ENCODE results near the gene RAB32.
A peak's percentile ranks its signal among the peaks of the same experiment; 100 is the strongest.
"Not testable (repeated sequence)": the region's sequence is repeated elsewhere in the genome, so short reads cannot be mapped to it uniquely, and the experiment has no call there.

RAB32 gene

DNA sequence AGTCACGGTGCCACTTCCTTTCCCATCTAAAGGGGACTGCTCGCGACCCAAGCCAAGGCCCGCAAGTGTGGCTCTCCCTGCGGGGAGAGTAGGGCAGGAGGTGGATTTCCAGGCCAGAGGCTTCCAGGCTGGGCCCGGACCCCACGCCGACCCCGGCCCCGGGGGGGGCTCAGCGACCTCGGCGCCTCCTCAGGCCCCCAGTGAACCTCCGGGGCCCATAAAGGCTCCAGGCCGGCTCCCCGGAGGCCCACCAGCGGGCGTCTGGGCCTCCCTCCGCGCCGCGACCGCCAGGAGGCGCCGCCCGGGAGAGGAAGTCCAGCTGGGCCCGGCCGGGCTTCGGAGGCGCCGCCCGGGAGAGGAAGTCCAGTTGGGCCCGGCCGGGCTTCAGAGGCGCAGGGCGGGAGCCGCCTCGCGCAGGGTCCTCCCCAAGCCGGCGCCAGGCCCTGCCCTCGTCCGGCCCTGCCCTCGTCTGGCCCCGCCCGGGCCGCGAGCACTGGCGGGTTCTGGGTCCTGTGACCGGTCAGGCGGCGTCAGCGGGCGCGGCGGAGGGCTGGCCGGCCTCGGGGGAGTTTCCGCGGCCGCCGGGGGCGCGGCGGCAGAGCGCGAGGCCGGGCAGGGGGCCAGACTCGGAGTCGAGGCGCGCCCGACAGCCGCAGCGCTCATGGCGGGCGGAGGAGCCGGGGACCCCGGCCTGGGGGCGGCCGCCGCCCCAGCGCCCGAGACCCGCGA is at the start of gene RAB32:
TSS of gene RAB32 (plus strand) at position 623 of the 729 bp plus-strand sequence. CDS start at position 662, 39 bp downstream.
- peak in 1 of 4 experiments; percentile 4 for DNase-seq (ENCODE audit: low read depth in 4 of 4, low spot score in 1 of 4)

DNA sequence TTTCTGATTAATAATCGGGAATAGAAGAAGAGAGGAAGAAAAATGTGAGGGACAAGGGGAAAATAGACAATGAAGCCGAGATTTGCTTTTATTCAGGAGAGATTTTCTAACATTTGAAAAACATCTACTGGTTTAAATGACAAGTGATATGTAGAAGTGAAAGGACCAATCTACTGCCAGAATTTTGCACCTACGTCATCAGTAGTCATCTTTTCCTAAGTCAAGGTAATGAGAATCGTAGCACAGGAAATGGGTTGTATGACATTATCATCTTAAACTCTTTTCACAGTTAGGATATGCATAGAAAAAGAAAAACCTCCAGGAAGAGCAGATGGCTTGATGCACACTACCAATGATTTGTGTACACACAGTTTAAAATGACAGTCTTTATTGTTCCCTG is 45.3 kb upstream of the RAB32 start:
- DNase-seq (ENCODE audit: low read depth in 4 of 4, low spot score in 1 of 4): no peak

DNA sequence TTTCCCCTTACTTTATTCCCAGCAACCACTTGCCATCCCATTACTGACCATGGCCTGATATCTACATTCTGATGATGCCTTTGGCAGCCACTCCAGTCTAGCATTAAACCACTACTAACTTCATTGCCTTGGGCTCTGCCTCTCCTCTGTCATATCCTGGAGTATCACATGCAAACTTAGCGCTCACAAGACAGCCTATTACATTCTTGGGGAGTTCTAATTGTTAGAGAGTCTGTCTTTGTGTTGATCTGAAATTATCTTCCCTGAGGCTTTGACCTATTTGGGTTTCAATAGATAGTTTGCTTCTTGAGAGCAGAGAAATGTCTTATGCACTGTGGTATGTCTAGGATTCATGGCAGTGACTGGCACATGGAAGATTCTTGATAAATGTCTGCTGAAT is 40.5 kb upstream of the RAB32 start:
- no peak for DNase-seq (ENCODE audit: low read depth in 4 of 4, low spot score in 1 of 4)

DNA sequence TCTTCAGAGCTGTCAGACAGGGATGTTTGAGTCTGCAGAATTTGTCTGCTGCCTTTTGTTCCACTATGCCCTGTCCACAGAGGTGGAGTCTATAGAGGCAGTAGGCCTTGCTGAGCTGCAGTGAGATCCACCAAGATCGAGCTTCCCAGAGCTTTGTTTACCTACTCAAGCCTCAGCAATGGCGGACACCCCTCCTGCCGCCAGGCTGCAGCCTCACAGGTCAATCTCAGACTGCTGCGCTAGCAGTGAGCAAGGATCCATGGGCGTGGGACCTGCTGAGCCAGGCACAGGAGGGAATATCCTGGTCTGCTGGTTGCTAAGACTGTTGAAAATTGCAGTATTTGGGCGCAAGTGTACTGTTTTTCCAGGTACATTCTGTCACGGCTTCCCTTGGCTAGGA is 28.4 kb upstream of the RAB32 start:
- no peak for DNase-seq (ENCODE audit: low read depth in 4 of 4, low spot score in 1 of 4)

DNA sequence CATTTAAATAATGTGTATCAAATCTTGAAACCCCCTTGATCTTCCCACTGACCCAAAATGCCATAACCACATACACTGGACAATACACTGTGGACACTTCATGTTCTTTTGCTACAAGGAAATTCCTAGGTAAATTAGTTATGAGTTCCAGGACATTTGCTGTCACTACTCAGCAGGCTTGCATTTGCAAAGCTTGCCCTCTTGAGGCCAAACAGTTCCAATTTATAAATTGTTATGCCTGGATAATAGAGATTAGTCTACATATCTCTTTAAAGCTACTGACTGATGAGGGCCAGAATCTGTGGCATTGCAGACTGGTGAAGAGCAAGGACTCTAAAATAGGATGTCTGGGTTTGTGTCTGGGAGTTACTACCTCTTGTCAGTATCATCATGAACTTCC is 17.4 kb upstream of the RAB32 start:
- DNase-seq (ENCODE audit: low read depth in 4 of 4, low spot score in 1 of 4): no peak

DNA sequence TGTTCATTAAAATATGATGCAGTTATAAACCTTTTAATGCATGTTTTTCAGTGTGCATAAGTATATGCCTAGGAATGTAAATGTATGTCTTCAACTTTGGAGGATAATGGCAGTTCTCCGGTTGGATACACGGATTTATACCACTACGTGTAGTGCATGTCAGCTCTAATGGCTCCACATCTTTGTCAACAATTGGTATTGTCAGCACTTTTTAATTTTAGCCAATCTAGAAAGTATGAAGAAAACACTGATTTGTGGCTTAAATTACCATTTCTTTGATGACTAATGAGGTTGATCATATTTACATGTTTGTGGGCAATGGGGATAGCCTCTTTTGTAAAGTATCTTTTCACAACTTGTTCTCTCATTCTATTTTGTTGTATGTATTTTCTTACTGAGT is 10.9 kb upstream of the RAB32 start:
- no peak for DNase-seq (ENCODE audit: low read depth in 4 of 4, low spot score in 1 of 4)

DNA sequence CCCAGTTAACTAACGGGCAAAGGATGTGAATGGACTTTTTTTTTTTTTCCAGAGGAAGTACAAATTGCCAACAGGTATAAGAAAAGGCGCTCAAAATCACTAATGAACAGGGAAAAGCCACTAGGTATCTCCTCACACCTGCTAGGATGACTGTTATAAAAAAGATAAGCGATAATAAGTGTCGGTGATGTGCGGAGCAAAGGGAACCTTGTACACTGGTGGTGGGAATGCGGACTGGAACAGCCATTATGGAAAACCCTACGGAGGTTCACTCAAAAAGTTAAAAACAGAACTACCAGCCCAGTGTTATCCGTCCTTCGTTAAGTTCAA is 787 bp upstream of the RAB32 start:
- DNase-seq (ENCODE audit: low read depth in 4 of 4, low spot score in 1 of 4): no peak

DNA sequence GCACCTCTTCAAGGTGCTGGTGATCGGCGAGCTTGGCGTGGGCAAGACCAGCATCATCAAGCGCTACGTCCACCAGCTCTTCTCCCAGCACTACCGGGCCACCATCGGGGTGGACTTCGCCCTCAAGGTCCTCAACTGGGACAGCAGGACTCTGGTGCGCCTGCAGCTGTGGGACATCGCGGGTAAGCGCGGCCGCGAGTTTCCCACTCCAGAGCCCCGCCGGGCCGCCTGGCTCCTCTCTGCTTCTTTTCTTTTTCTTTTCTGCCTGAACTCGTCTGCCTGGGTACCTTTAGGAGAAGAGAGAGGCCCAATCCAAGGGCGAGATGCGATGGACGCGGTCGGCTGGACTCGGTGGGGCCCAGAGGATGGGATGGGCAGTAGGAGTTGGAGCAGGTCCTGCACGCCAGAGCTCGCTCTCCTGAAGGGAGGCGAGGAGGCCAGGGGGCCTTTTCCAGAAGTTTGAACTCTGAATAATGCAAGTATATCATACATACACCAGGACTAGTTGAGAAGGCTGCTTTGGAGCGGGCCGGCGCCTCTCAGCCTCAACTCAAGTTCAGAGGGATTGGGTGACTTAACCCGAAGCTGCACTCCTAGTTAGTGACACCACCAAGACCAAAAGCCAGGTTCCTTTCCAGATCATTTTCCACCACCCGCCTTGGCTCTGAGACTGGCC is 445 bp downstream of the RAB32 start:
- no peak for DNase-seq (ENCODE audit: low read depth in 4 of 4, low spot score in 1 of 4)

DNA sequence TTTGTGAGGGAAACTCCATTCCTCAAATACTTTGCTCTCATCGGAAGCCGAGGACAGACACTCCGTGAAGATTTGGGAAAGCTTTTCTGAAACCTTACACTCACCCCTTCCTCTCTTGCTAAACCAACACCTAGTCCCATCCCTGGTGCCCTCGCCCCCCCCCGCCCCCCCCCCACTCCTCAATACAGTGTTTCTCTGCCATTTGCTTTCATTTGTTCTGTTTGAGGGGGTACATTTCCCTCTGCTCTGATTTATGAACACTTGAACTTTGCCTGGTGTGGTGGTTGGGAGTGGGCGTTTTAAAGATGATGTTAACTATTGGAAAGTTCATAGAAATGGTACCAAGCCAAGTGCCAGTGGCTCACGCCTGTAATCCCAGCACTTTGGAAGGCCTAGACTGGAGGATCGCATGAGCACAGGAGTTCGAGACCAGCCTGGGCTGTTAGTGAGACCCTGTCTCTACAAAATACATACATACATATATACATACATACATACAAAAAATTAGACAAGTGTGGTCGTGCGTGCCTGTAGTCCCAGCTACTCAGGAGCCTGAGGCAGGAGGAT is 1.1 kb downstream of the RAB32 start:
- DNase-seq (ENCODE audit: low read depth in 4 of 4, low spot score in 1 of 4): no peak

DNA sequence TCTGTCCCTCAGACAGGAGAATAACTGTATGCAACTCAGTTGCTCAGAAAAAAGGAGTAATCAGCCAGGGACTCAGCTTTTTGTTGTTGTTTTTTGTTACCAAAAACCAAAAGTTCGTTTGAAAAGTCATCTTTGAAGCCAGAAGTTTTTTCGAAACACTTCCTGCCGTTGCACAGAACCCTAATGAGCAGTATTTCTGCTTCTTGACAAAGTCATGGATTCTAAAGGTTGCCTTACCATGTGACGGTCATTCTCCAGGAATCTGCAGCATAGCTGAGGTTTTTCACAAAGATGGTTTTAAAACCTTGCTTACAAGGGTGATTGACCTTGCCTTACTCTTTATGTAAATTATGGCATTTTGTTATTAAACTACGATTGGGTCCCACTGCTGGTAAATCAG is 1.9 kb downstream of the RAB32 start:
- no peak for DNase-seq (ENCODE audit: low read depth in 4 of 4, low spot score in 1 of 4)

DNA sequence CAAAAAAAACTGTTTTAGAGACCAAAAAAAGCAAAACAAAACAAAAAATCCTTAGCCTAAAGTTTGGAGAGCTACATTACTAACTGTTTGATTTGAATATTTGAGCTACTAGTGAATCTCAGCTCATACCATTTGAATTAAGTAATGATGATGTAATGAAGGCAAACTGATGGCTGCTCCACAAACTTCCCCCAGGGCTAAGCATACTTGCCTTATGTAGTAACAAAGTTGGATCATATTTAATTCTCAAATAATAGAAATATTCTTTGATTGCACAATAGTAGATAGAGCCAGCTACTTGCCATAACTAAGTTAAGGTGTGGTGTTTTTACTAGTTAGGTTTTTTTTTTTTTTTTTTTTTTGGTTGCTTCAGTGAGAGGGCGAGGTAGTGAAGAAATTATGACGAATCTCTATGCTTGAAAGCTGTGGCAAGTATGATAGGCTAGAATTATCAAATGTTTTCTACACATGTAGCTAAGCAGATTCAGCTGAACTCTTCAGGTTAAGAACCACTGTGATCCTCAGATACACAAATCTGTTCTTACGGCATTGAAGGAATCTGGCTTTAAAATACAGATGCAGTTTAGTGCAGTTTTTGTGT is 2.9 kb downstream of the RAB32 start:
- no peak for DNase-seq (ENCODE audit: low read depth in 4 of 4, low spot score in 1 of 4)

DNA sequence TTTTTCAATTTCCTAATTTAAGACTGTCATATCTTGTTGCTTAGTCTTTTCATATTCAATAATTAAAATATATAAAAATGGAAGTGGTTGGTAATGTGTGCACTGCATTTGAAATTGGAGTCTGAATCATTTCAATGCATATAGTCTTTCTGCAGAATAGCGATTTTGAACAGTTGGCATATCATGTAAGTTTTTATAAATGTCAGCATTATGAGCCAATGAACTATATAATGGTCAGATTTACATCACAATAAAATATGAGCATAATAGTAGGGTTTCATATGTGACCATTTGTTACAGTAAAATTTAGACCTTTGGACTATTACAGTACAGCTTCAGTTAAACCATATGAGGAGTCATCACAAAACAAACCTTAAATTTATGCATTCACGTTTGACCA is 4.3 kb downstream of the RAB32 start:
- no peak for DNase-seq (ENCODE audit: low read depth in 4 of 4, low spot score in 1 of 4)

DNA sequence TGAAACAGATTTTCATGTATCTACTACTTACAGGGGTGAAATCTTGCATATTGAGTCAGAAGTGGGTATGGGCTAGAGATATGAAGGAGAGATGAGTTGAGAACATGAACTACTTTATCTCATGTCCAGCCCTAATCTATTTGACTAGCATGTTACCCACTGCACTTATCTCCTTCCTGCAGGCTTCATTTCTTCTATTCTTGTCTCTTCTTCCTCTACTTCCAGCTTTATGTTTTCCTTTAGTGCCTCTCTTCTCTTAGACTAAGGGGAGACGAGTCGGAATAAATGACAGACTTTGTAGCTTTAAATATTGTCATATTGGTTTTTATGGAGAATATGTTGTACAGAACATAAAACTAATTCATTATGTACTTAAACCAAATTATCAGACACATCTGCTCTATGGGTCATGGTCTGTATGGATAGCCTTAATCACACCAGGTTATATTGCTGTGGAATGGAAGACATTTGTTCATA is 5.3 kb downstream of the RAB32 start:
- no peak for DNase-seq (ENCODE audit: low read depth in 4 of 4, low spot score in 1 of 4)

DNA sequence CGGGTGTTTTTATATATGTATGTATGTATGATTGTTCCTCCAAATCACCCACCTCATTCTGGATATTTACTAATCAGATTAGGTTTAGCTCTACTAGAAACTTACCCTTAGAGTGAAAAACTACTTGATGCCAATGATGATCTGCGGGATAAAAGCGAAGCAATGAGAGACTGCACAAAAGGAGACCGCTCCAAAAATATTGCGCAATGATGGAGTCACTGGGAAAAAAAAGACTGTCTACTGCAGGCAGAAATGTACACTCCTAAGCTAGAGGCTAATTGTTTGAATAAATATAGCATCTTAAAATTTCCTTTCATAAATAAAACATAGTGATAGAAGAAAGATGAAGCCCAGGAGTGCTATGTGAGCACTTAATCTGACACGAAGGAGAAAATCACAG is 7.3 kb downstream of the RAB32 start:
- DNase-seq (ENCODE audit: low read depth in 4 of 4, low spot score in 1 of 4): no peak

DNA sequence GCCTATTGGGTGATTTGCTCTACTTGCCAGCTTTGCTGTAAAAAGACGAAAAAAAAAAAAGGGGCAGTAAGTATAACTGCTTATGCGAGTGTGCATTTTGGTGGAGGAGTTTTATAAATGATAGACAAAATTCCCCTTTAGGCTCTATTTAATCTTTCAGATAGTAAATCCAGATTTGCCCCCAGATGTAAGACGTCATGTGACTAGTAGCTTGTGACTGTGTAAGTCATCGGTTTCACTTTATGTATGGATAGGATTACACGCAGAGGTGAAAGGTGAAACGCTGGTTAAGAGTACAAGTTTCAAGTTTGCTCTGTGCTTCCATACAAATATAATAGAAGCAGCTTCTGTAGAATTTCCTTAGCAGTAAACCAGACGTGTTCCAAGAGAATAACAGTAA is 7.9 kb downstream of the RAB32 start:
- DNase-seq (ENCODE audit: low read depth in 4 of 4, low spot score in 1 of 4): no peak

DNA sequence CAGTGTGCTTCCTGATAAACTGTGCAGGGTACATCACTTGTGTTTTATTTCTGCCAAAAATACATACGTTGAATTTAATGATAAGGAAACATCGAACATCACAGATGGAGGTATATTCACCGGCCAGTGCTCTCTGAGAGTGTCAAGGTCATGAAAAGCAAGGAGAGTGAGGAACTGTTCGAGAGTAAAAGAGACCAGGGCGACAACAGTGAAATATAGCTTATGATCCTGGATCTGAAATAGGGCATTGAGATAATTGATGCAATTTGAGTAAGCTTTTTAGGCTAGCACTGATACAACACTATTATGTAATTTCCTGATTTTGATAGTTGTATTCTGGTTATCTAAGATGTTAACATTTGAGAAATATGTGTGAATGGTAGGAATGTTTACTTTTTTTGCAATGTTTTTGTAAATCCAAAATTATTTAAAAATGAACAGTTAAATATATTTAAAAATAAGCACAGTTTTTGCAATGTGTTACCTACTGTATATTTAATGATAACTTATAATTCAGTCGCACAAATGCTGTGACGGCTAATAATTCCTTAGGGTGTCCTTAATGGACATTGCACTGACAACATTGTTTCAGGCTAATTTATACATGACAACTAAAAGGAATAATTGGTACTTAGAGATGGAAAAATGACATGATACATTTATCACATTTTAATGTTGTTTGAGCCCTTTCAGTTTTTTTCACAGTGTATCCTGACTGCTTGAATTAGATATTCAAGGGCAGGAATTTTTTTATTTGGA is 9.9 kb downstream of the RAB32 start:
- no peak for DNase-seq (ENCODE audit: low read depth in 4 of 4, low spot score in 1 of 4)

DNA sequence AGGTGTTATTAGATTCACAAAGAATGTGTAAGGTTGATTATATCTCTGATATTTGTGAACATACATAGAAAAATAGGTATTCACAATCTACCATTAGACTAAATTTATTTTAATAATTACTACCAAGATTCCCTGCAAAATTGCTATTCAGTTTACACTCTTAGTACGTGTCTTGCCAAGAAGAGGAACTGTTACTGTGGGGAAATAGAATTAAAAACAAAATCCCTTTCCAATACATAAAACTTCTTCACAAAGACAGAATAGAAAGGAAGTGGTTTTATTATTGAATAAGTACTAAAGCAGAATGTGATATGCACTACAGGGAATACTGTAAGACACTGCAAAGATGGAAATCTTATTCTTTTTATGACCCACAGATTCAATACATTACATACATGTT is 17.0 kb downstream of the RAB32 start:
- DNase-seq (ENCODE audit: low read depth in 4 of 4, low spot score in 1 of 4): no peak

DNA sequence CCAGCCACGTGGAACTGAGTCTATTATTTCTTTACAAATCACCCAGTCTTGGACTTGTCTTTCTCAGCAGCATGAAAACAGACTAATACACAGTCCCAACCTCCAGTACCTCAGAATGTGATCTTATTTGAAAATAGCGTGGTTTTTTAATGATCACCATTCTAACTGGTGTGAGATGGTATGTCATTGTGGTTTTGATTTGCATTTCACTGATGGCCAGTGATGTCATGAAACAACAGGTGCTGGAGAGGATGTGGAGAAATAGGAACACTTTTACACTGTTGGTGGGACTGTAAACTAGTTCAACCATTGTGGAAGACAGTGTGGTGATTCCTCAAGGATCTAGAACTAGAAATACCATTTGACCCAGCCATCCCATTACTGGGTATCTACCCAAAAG is 23.0 kb downstream of the RAB32 start:
- not testable (repeated sequence) for DNase-seq (ENCODE audit: low read depth in 4 of 4, low spot score in 1 of 4)

DNA sequence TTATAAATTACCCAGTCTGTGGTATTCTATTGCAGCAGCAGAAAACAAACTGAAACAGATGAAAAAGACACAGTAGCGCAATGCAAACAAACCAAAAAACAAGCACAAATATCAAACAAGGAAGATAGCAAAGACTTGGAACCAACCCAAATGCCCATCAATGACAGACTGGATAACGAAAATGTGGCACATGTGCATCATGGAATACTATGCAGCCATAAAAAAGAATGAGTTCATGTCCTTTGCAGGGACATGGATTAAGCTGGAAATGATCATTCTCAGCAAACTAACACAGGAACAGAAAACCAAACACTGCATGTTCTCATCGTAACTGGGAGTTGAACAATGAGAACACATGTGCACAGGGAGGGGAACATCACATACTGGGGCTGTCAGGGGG is 25.0 kb downstream of the RAB32 start:
- not testable (repeated sequence) for DNase-seq (ENCODE audit: low read depth in 4 of 4, low spot score in 1 of 4)

DNA sequence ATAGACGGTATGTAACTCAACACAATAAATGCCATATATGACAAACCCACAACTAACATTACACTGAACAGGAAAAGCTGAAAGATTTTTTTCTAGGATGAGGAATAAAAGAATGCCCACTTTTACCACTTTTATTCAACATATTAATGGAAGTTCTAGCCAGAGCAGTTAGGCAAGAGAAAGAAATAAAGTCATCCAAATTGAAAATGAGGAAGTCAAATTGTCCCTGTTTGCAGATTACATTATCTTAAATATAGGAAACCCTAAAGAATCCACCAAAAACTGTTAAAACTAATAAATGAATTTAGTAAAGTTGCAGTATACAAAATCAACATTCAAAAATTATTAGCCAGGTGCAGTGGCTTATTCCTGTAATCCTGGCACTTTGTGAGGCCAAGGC is 30.6 kb downstream of the RAB32 start:
- DNase-seq (ENCODE audit: low read depth in 4 of 4, low spot score in 1 of 4): no peak

DNA sequence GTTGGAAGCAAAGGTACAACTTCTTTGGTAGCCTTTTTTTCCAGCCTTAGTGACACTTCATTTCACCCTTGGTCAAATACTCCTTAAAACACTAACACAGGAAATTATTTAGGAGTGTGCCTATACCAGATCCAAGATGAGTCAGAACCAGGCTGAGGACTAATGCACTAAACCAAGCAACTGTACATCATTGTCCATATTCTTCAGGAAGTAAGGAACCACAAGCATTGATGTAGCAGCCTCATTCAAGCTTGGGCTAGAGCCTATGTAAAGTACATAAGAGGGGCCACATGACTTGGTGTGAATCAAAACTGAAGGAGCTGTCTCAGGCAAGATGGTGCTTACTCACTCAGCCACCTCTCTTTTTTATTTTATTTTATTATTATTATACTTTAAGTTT is 34.4 kb downstream of the RAB32 start:
- DNase-seq (ENCODE audit: low read depth in 4 of 4, low spot score in 1 of 4): no peak

DNA sequence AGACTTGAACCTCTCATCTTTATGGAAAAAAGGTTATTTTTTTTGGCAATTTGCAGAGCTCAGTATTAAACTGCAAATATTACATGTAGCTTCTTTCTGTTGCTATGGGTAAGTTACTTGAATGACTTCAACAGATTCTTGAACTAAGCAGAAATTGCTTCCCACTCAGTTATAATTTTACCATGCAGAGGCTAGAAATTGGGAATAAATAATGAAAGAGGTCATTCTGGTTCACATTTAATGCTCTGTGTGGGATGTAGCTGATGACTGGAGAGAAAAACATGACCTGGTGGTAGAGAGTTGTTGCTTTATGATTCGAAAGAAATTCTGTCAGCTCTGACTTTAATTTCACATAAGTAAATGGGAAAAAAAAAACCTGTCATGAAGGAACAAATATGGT is 38.3 kb downstream of the RAB32 start:
- no peak for DNase-seq (ENCODE audit: low read depth in 4 of 4, low spot score in 1 of 4)

All from stimulated activated CD4-positive, alpha-beta T cell treated with anti-CD3 and anti-CD28 coated beads, Interleukin-1b, Interleukin-23, amount 100 ng/mL, for 24 hours (primary cell).